GM12878 (cell line): ENCODE data around the gene ZNF44.

Experiments used
- LARP7 ChIP-seq: fragments of 450-650 bp; IDR thresholded peaks from 2 replicates; pipeline ENCODE4 v1.6.1; 2017; ENCODE audit warnings: mild to moderate bottlenecking
- POLR2AphosphoS5 ChIP-seq: IDR thresholded peaks from 2 replicates; pipeline ENCODE4 v1.6.1; 2011; ENCODE audit warnings: mild to moderate bottlenecking, low read length, inconsistent platforms
- TF ChIP-seq, protein P1 (sequence below), 3 experiments: IDR thresholded peaks in 2 of 3; conservative IDR thresholded peaks in 1 of 3; 2 replicates each; pipeline ENCODE4 v1.5.1; 2011; ENCODE audit warnings: low read depth in 3 of 3, low read length in 3 of 3, mild to moderate bottlenecking in 3 of 3, control low read depth in 2 of 3, moderate library complexity in 2 of 3, inconsistent platforms in 1 of 3, mixed read lengths in 1 of 3; ENCODE audit not compliant: control insufficient read depth in 2 of 3, insufficient read depth in 1 of 3; ENCODE audit errors: extremely low read depth in 1 of 3

DNA sequence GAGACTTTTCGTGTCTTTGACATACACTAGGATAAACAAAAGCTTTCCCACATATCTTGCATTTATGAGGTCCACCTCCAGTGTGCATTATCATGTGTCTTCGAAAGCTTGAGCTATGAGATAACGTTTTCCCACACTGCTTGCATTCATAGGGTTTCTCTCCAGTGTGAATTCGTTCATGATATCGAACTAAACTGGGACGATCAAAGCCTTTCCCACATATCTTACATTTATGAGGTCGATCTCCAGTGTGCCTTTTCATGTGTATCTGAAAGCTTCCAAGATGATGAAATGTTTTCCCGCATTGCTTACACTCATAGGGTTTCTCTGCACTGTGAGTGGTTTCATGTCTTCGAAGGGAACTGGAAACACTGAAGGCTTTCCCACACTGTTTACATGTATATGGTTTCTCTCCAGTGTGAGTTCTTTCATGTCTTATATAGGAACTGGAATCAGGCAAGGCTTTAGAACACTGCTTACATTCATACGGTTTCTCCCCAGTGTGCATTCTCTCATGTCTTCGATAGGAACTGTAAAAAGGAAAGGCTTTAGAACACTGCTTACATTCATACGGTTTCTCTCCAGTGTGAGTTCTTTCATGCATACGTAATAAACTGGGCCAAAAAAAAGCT, 24.2 kb upstream of the ZNF44 start:
- TF ChIP-seq POLR2AphosphoS5 (no peak), LARP7 (no peak)
- TF ChIP-seq, protein P1, sequence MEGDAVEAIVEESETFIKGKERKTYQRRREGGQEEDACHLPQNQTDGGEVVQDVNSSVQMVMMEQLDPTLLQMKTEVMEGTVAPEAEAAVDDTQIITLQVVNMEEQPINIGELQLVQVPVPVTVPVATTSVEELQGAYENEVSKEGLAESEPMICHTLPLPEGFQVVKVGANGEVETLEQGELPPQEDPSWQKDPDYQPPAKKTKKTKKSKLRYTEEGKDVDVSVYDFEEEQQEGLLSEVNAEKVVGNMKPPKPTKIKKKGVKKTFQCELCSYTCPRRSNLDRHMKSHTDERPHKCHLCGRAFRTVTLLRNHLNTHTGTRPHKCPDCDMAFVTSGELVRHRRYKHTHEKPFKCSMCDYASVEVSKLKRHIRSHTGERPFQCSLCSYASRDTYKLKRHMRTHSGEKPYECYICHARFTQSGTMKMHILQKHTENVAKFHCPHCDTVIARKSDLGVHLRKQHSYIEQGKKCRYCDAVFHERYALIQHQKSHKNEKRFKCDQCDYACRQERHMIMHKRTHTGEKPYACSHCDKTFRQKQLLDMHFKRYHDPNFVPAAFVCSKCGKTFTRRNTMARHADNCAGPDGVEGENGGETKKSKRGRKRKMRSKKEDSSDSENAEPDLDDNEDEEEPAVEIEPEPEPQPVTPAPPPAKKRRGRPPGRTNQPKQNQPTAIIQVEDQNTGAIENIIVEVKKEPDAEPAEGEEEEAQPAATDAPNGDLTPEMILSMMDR (IDR thresholded peaks at IDR 0.05 in 2 of 3, conservative IDR thresholded peaks at IDR 0.05 in 1 of 3; ENCODE audit: control insufficient read depth in 2 of 3, extremely low read depth in 1 of 3, insufficient read depth in 1 of 3, low read depth in 3 of 3, low read length in 3 of 3), result no peak
